IPS-18c (cell line): Measurements from ENCODE around the gene COX4I2.
"Not testable (repeated sequence)": the region's sequence is repeated elsewhere in the genome, so short reads cannot be mapped to it uniquely, and the experiment has no call there.

Experiments
- H3K4me3 ChIP-seq: 2 replicates; pipeline ENCODE4 v1.7.0; 2013; ENCODE audit warnings: low read depth, mild to moderate bottlenecking, low read length, moderate library complexity; ENCODE audit not compliant: insufficient read depth
- H3K9me3 ChIP-seq: one replicate; pipeline ENCODE4 v1.6.1; 2013; ENCODE audit warnings: mild to moderate bottlenecking, low read length, moderate library complexity; ENCODE audit not compliant: control insufficient read depth, insufficient read depth

COX4I2 gene

DNA sequence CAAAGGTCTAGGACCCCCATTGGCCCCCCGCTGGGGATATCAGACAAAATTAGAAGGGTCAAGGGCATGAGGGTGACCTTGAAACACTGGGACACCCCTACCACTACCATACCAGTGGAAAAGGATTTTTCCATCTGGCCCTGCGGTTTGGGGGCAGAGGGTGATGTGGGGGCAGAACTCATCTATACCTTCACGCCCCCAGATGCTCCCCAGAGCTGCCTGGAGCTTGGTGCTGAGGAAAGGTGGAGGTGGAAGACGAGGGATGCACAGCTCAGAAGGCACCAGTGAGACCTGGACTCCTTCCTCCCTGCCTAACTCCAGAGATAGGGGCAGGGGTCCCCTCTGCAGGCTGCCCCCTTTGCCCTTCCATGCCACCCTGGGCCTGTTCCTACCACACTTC lies 1.1 kb downstream of the COX4I2 start:
- H3K4me3 ChIP-seq: no peak overlapping the region
- H3K9me3 ChIP-seq: no peaks in the 10 kb centered on the region

DNA sequence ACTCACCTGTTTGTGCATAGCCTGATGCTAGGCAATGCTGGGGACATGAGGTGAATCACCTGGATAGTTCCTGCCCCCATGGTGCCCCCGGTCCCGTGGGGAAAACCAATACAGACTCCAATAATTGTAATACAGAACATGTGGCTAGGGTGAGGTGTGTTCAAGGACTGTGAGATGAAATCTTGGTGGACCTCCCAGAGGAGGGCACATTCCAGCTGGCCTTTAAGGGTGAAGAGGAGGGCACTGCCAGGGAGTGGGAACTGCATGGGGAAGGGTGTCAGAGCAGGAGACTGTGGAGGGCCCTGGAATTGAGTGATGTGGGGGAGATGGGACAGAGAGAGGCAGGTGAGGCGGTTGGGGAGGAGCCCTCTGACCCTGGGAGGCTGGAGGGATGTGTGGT lies 2.5 kb downstream of the COX4I2 start:
- H3K9me3 ChIP-seq: no peaks in the 10 kb centered on the region
- H3K4me3 ChIP-seq: no peak overlapping the region

GRCh38 chr20:31641391-31641790 lies 3.7 kb downstream of the COX4I2 start:
- Histone ChIP-seq H3K4me3 (no peak overlapping the region), H3K9me3 (no peaks in the 10 kb centered on the region)

- Histone ChIP-seq H3K4me3 (no peak overlapping the region), H3K9me3 (no peaks in the 10 kb centered on the region)
Observed at GRCh38 chr20:31642837-31643236, 5.1 kb downstream of the COX4I2 start.

GRCh38 chr20:31643522-31643921 lies 5.8 kb downstream of the COX4I2 start:
- no peak overlapping the region for H3K4me3 ChIP-seq

DNA sequence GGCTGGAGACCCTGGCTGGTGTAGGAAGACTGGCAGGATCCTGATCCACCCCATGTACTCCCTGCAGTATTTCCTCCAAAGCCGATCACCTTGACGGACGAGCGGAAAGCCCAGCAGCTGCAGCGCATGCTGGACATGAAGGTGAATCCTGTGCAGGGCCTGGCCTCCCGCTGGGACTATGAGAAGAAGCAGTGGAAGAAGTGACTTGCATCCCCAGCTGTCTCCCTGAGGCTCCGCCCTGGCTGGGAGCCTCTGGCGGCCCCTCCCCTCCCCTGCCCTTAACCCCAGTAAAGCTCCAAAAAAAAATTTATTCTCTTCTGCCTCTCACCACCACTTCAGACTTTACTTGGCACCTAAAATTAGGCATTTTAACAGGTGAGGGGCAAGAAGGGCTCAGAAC lies 7.0 kb downstream of the COX4I2 start:
- no peaks in the 10 kb centered on the region for H3K9me3 ChIP-seq
- no peak overlapping the region for H3K4me3 ChIP-seq

More at GRCh38 chr20:31643522-31643921, 5.8 kb downstream of the COX4I2 start:
- no peaks in the 10 kb centered on the region for H3K9me3 ChIP-seq

DNA sequence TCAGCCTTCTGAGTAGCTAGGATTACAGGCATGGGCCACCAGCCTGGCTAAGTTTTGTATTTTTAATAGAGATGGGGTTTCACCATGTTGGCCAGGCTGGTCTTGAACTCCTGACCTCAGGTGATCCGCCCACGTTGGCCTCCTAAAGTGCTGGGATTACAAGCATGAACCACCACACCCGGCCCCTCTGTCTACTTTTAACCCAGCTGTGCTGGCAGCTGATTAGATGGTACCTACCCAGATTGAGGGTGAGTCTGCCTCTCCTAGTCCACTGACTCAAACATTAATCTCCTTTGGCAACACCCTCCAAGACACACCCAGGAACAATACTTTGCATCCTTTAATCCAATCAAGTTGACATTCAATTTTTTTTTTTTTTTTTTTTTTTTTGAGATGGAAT lies 10.4 kb downstream of the COX4I2 start:
- H3K9me3 ChIP-seq, H3K4me3 ChIP-seq: not testable (repeated sequence)

DNA sequence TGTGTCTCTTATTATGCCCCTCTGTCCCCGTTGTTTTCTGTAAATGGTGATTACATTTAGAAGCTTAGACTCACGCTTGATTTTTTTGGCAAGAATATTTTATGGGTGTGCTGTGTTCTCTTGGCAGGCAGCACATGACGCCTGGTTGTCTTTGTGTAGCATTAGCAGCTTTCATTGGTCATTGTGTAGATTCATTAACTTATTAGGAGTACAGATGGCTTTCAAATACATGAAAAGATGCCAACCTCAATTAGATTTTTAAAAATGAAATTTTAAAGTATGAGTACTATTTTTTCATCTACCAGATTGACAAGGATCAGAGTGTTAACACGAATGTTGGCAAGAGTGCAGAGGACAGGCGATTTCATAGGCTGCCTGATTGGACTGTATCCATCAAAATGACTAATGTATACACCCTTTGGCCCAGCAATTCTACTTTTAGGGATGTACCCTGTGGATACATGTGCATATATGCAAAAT lies 15.2 kb downstream of the COX4I2 start:
- no peak overlapping the region for H3K4me3 ChIP-seq
- H3K9me3 ChIP-seq: no peaks in the 10 kb centered on the region

DNA sequence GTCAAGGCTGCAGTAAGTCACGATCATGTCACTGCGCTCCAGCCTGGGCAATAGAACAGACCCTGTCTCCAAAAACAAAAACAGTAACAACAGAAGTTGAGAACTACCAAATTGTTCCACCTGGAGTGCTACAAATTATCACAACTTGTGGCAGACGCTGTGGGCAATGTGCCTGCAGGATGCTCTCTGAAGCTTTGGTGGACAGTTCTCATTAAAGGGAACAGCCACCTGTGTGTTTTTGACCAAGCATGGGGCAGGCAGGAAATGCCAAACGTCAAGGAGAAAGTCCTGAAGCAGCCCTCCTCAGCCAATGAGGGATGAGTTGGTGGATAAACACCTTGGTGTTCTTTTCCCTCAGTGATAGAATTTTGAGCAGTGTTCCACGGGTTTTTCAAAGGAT lies 15.8 kb downstream of the COX4I2 start:
- H3K4me3 ChIP-seq: no peak overlapping the region
- H3K9me3 ChIP-seq: no peaks in the 10 kb centered on the region

DNA sequence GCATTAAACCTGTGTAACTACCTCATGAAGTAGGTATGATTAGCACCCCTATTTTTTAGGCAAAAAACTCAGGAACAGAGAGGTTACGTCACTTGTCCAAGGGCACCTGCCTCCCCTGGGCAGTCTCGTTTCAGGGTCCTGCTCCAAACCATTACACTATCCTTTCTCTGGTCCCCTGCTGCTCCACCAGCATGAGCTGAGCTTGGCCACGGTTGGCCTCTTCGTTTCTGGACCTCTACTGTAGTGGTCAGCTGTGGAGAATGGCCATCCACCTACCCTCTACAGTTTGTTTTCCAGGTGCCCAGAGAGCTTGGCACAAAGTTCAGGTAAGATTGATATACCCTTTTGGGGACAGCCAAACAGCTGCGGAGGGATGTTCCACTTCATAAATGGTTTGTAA lies 16.8 kb downstream of the COX4I2 start:
- H3K9me3 ChIP-seq: no peaks in the 10 kb centered on the region
- H3K4me3 ChIP-seq: no peak overlapping the region

DNA sequence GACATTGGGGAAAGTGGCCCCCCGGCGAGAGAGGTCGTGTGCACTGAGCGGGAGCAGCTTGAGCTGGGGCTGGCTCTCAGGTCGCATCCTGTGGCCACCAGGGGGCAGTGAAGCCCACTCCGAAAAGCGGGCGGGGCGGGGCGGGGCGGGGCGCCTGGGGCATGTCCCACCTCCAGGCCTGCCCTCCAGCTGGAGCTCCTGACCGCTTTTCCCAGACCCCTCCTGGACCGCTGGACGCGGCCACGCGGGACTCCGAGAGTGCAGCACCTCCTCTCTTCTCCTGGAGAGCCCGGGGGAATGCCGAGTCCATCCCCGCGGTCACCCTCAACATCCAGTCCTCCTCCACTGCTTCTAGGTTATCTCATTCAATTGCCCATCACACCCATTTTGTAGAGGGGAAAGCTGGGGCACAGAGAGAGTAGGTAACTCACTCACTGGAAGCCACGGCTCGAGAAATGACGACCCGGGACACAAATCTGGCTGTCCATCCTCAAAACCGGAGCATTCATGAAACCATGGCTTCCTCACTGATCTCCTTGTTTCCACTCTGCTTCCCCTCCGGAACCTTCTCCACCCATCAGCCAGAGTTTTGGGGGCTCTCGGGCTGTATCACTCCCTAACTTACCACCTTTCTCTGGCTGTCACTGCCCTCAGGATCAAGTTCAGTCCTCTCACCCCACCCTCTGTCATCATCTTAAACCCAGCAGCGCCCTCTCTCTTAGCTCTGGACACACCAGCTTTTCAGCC lies 24.1 kb downstream of the COX4I2 start:
- peaks cover 2% of the 10 kb centered on the region for H3K9me3 ChIP-seq
- peak overlapping the region; percentile 44; the same call in 1 of the 2 replicates for H3K4me3 ChIP-seq

GRCh38 chr20:31662372-31662854 lies 24.7 kb downstream of the COX4I2 start:
- Histone ChIP-seq H3K4me3 (no peak overlapping the region; the same call in 1 of the 2 replicates), H3K9me3 (peaks cover 2% of the 10 kb centered on the region)

GRCh38 chr20:31663524-31663837 lies 25.8 kb downstream of the COX4I2 start:
- no peak overlapping the region for H3K4me3 ChIP-seq
- peaks cover 2% of the 10 kb centered on the region for H3K9me3 ChIP-seq

- Histone ChIP-seq H3K9me3 (peaks cover 2% of the 10 kb centered on the region), H3K4me3 (no peak overlapping the region)
Observed at GRCh38 chr20:31663838-31664695, 26.4 kb downstream of the COX4I2 start.

- H3K9me3 ChIP-seq: peaks cover 2% of the 10 kb centered on the region
- H3K4me3 ChIP-seq: no peak overlapping the region
Observed at GRCh38 chr20:31664696-31665354, 27.1 kb downstream of the COX4I2 start.

DNA sequence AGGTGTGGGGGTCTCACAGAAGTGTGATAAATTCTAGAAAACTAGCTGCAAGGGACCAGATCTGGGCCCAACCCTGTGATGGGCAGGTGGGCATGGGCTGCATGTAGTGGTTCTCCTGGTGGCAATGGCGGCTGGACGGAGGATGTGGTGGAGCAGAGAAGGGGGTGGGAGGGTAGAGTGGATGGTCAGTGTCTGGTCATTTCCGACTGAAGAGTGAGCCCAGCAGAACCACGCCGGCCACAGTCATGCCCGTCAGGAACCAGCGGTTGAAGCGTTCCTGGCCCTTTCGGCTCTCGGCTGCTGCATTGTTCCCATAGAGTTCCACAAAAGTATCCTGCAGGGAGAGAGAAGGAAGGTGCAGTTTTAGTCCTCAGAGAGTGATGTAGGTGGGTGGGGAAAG lies 28.0 kb downstream of the COX4I2 start:
- no peak overlapping the region for H3K4me3 ChIP-seq
- peaks cover under 1% of the 10 kb centered on the region for H3K9me3 ChIP-seq

DNA sequence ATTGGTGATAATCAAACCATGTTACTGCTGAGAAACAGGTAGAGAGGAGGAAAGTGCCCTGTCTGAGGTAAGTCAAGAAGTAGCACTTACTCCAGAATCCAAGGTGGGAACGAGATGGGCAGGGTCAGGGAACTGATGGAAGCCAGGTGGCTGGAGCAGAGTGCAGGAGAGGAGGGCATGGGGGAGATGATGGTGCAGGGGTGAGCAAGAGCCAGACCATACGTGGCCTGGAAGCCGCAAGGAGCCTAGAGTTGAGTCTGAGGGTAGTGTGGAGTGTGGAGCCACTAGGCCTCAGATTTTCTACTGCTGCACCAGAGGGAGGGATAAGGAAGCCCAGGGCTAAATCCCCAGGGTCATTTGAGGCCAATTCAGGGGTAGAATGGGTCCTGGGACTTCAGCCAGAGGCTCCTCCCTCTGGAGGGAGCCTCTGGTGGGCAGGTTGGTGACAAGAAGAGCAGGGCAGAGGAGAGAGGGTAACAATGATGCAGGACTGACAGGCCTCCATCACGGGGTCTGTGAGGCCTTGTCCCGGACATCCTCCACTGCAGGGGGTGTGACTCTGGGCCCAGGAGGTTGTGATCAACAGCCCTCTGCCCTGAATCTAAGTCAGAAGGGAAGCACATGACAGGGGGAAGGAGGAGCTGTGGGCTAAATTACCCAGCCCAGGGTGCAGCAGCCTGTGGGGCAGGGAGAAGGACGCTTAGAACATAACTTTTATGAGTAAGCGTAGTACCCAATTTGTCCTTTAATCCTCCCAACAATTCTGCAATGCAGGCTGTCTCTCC lies 28.7 kb downstream of the COX4I2 start:
- Histone ChIP-seq H3K9me3 (no peaks in the 10 kb centered on the region), H3K4me3 (no peak overlapping the region)
